Erythroblast (primary cell): ENCODE measurements around the gene PTX4.

ENCODE experiments used
- DNase-seq, 2 experiments: peaks; one replicate each; lab custom pipeline; 2025; lab: John Stamatoyannopoulos, UW
- GATA1 ChIP-seq: IDR thresholded peaks from 2 replicates; pipeline ENCODE4 v1.6.1; 2011; ENCODE audit warnings: low read depth, mild to moderate bottlenecking, control low read depth, low read length, moderate library complexity
- POLR2A ChIP-seq: IDR thresholded peaks from 2 replicates; pipeline ENCODE4 v1.6.1; 2011; ENCODE audit warnings: mild to moderate bottlenecking, low read length

PTX4 gene

DNA sequence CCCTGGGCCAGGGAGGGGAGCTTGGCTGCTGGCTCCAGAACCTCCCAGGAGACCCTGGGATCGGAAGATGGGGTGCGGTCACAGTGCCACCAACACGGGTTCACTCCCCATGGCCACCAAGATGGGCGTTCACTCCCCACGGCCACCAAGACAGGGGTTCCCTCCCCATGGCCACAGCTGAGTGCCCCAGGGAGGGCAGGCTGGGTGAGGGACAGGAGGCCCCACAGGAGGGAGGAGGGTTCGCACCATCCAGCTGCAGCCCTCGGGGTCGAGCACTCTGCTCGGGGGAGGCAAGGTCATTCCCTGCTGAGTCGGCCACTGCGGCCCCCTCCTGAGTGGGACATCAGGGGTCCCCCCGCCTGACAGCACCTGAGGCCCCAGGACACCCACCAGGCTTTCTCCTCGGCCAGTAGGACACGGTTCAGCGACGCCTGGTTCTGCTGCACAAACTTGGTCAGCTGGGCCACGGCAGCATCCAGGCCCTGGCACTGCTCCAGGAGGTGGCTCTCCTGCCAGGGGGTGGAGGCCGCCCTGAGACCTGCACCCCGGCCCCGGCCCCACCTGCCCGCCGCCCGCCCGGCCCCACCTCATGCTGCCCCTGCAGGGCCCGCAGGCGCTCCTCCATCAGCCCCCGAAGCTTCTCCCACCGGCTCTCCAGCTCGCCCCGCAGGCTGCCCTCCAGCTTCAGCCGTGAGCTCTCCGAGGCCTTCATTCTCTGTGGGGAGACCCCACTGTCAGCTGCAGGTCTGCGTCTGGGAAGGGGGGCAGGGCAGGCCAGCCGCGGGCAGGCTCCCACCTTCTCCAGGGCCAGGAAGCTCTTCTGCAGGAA lies 50.3 kb downstream of the PTX4 start:
- no peak for TF ChIP-seq GATA1
- no peak for TF ChIP-seq POLR2A
- no peak for DNase-seq

DNA sequence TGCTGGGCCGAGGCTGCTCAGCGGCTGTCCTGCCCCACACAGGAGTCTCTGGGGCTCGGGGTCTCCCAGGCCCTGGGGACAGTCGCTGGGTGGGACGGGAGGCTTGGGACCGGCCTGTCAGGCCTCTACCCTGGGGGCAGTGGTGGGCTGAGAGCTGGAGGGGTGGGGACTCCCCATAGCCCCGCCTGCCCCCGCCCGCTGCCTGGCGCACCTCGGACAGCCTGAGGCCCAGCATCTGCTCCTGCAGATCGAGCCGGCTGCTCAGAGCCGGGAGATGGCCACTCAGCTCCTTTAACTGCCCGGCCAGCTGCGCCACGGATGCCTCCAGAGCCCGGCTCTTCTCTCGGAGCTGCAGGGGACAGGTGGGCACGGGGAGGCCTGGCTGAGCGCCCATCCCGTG lies 51.1 kb downstream of the PTX4 start:
- no peak for TF ChIP-seq POLR2A
- TF ChIP-seq GATA1: no peak
- no peak for DNase-seq

GRCh38 chr16:1436731-1437355 lies 51.9 kb downstream of the PTX4 start:
- TF ChIP-seq GATA1 (no peak), POLR2A (no peak)
- no peak for DNase-seq

GRCh38 chr16:1435921-1436697 lies 52.6 kb downstream of the PTX4 start:
- TF ChIP-seq POLR2A: no peak
- TF ChIP-seq GATA1: no peak
- DNase-seq: no peak
